Astrocyte of the spinal cord (primary cell): ENCODE data around the gene KIF25.

Experiments used
- DNase-seq: peaks from one replicate; pipeline ENCODE4 v3.0.0; 2011; ENCODE audit warnings: low read depth, low spot score
- H3K4me3 ChIP-seq: 2 replicates; pipeline ENCODE4 v1.5.1; 2011; ENCODE audit warnings: low read depth, mild to moderate bottlenecking, low read length, moderate library complexity
- CTCF ChIP-seq: IDR thresholded peaks from 2 replicates; pipeline ENCODE4 v1.5.1; 2012; ENCODE audit warnings: low read depth, mild to moderate bottlenecking, low read length, inconsistent platforms
- in situ Hi-C: cut with HindIII; loops from 2 replicates; pipeline ENCODE4 v1.10.0; 2017; ENCODE audit warnings: low sequenced_read_pairs

Gene KIF25

DNA sequence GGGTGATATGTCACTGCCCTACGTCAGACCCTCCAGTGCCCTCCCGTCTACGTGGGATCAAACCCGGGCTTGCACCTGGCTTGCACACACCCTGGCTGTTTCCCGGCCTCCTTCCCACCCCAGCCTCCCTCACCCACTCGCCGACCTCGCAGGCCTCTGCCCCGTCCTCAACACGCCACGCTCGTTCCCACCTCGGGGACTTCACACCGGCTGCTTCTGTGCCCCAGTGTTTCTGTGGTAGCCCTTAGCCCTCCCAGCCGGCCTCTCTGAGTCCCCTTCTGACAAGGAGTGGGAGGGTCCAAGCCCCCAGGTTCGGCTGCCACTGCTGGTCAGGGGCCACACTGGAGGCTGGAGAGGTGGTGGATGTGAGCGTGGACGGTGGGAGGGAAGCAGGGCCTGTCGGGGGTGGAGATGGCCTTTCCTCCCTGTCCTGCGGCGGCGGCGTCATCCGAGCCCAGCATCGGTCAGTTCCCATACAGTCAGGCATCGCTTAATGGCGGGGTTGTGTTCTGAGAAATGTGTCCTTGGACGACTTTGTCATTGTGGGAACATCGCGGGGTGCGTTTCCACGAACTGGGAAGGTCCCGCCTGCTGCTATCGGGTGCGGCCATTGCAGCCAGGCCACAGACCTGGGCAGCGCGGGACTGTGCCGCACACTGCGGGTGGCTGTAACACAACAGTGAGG is 11.4 kb upstream of the KIF25 start:
- no peak overlapping the region for H3K4me3 ChIP-seq
- TF ChIP-seq CTCF: no peak
- in situ Hi-C loops: no loop called here
- no peak for DNase-seq

DNA sequence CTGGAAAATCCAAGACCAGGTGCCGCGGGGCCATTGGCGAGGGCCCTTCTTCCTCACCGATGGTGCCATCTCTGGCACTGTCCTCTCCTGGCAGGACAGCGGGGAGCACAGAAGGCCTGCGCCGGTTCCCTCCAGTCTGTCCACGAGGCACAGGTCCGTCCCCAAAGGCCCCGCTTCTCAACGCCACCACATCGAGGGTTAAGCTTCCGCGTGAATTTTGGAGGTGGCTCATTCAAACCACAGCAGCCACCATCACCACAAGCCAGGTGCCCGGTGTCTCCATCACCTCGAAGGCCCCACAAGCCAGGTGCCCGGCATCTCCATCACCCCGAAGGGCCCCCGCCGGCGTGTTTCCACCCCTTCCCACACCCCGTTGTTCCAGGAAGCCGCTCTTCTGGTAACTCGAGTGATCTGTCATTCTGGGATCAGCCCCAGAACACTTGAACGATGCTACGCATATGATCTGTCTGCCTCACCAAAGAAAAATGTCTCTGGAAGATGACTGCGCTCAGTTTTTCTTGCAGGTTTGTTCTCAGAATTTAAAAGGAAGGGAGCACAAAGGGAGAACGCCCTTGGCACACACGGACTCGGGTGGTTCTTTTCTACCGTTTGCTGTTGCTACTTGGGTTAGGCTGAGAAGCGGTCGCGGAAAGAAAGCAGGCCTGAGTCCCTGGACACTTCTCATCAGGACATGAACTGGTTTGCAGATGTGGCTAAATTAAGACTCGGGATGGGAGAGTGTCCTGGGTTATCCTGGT is 9.9 kb upstream of the KIF25 start:
- in situ Hi-C loops: no loop called here
- no peak overlapping the region for H3K4me3 ChIP-seq
- DNase-seq: no peak
- no peak for TF ChIP-seq CTCF

GRCh38 chr6:167988154-167988495 is 9.3 kb upstream of the KIF25 start:
- no peak for DNase-seq
- H3K4me3 ChIP-seq: no peak overlapping the region
- in situ Hi-C loops: no loop called here
- TF ChIP-seq CTCF: no peak

DNA sequence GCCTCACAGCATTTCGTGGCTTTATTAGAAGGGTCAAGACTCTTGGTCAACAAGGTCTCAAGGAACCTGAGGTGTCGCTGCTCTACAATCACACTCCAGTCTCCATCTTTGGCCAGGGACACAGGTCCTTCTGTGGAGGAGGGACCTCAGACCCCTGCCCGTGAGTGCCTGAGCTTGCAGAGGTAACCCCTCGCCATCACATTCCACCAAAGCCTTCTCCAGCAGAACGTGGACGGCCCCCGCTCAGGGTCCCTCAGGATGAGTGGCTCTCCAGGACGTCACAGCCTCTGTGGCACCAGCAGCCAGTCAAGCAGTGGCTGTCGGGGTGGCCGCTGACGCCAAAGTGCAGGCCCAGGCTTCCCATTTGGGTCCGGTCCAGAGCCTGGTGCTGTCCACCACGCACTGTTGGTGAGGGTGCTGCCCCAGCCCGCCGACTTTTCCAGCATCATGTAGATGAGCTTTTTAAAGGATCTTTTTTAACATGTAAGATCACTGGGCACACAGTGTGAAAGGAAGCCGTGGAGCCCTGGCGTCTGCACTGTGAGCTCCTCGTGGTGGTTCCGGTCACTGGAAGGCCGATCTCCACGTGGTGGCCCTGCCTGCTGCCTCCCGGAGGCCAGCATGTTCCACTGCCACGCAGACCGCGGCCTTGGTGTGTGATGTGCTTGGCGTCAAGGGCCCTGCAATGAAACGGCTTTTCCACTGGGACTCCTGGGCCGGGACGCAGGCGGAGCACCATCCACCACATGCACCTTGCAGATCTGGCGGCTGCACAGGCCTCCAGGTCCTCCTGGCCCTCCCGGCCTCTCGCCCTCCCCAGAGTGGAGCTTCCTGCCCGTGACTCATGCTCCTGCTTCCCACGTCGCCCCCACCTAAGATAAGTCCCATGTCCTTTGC is 8.3 kb upstream of the KIF25 start:
- in situ Hi-C loops: no loop called here
- H3K4me3 ChIP-seq: no peak overlapping the region
- no peak for TF ChIP-seq CTCF
- no peak for DNase-seq

DNA sequence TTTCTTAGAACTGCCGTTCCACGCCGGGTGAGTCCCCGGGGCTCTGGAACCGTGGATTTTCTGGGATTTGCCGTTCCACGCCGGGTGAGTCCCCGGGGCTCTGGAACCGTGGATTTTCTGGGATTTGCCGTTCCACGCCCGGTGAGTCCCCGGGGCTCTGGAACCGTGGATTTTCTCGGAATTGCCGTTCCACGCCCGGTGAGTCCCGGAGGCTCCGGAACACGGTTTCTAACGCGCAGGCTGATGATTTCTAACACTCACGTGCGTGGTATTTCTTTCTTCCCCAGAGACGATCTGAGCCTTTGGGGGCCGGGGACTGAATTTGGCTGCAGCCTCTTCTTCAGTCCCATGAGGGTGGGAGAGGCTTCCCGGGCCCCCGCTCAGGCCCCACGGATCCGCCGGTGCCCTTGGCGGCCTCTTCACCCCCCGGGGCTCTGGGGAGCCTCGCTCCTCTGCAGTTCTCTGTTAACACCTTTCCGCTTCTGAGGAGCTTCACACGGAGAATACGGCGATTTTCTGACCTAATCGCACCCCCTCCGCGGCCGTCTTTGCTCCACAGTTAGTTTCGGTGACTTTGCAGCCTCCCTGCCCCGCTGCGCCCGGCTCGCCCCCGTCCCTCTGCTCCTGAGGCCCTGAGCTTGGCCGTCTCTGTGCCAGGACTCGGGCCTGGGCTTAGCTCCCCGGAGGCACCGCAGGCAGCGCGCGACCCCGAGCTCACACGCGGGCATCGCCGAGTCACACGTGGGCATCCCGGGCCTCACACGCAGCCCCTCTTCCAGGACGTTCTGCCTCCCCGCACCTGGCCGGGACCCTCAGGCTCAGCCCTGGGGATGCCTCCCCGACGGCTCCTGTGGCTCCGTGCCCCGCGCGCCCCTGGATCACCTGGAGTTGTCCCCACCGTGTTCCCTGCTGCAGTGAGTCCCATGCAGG is 7.2 kb upstream of the KIF25 start:
- in situ Hi-C loops: no loop called here
- no peak for TF ChIP-seq CTCF
- no peak for DNase-seq
- H3K4me3 ChIP-seq: no peak overlapping the region

GRCh38 chr6:167993169-167993568 is 4.3 kb upstream of the KIF25 start:
- DNase-seq: no peak
- H3K4me3 ChIP-seq: no peak overlapping the region
- TF ChIP-seq CTCF: no peak
- in situ Hi-C loops: no loop called here
